KMS-11 (cell line): ENCODE data around the gene DAB2IP.

Experiments used
- H2AFZ ChIP-seq: fragments of 200-600 bp; sonication (generic); 2 replicates; pipeline ENCODE4 v1.6.1; 2016; ENCODE audit warnings: antibody characterized with exemption, mixed run types, low read depth
- H3K27ac ChIP-seq: fragments of 200-600 bp; sonication (generic); 2 replicates; pipeline ENCODE4 v1.6.1; 2016; ENCODE audit warnings: mild to moderate bottlenecking, mixed run types
- H3K27me3 ChIP-seq: fragments of 200-600 bp; sonication (generic); 2 replicates; pipeline ENCODE4 v1.6.1; 2017; ENCODE audit warnings: mild to moderate bottlenecking, low read depth, mixed run types, moderate library complexity; ENCODE audit not compliant: insufficient read depth
- H3K36me3 ChIP-seq: fragments of 200-600 bp; sonication (generic); 2 replicates; pipeline ENCODE4 v1.6.1; 2017; ENCODE audit warnings: mild to moderate bottlenecking, mixed run types; ENCODE audit not compliant: insufficient read depth
- H3K4me1 ChIP-seq: fragments of 200-600 bp; sonication (generic); 2 replicates; pipeline ENCODE4 v1.6.1; 2016; ENCODE audit warnings: mild to moderate bottlenecking, low read depth, mixed run types; ENCODE audit not compliant: poor library complexity, severe bottlenecking
- H3K4me2 ChIP-seq: fragments of 200-600 bp; sonication (generic); 2 replicates; pipeline ENCODE4 v1.7.0; 2016; ENCODE audit warnings: mild to moderate bottlenecking, mixed run types
- H3K4me3 ChIP-seq: fragments of 200-600 bp; sonication (generic); IDR thresholded peaks from 2 replicates; pipeline ENCODE4 v1.6.1; 2017; ENCODE audit warnings: low read depth, low read length, mixed read lengths; ENCODE audit not compliant: insufficient read depth
- H3K79me2 ChIP-seq: fragments of 200-600 bp; sonication (generic); 2 replicates; pipeline ENCODE4 v1.6.1; 2016; ENCODE audit warnings: low read depth, mixed run types; ENCODE audit not compliant: insufficient read depth
- H3K9ac ChIP-seq: fragments of 200-600 bp; sonication (generic); 2 replicates; pipeline ENCODE4 v1.6.1; 2016; ENCODE audit warnings: mild to moderate bottlenecking, mixed run types
- H4K20me1 ChIP-seq: fragments of 200-600 bp; sonication (generic); 2 replicates; pipeline ENCODE4 v1.6.1; 2016; ENCODE audit warnings: mild to moderate bottlenecking, mixed run types; ENCODE audit not compliant: insufficient read depth
- TF ChIP-seq, protein P1 (sequence below): fragments of 200-600 bp; sonication (generic); conservative IDR thresholded peaks from 2 replicates; pipeline ENCODE4 v1.6.1; 2017; ENCODE audit warnings: low read depth, mild to moderate bottlenecking, antibody characterized with exemption, low read length, moderate library complexity, mixed read lengths

Gene DAB2IP

DNA sequence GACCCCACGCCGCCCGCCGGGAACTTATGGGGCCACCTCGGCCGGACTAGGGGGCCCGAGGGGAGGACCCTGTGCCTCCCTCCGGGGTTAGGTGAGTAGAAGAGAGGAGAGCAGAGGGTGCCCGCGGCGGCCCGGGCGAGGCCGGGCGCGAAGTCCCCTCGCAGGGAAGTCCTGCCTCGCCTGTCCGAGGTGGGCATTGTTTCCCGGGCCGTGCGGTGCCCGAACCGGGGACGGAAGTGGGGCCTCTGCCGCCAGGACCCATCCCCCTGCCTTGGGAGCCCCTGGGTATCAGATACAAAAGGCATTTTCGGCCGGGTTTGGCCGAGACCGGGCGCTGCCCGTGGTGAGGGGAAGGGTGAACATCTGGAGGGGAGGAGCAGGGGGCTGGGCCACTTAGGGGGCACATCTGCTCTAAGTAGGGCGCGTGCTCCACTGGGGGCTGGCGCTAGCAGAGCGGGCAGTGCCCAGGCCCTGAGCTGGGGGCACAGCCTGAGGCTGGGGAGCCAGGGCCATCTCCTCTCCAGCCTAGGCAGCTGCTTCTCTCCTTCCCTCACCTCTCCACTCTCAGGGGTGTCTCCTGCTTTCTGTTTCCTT is 48.2 kb downstream of the DAB2IP start:
- Histone ChIP-seq H3K79me2 (no peaks in the 10 kb centered on the region), H3K4me2 (peak overlapping the region; percentile 89), H3K4me3 (no peak overlapping the region), H2AFZ (peak overlapping the region; percentile 81), H4K20me1 (no peaks in the 10 kb centered on the region), H3K27me3 (no peaks in the 10 kb centered on the region), H3K36me3 (no peaks in the 10 kb centered on the region), H3K9ac (peak overlapping the region; percentile 46; the same call in 1 of the 2 replicates), H3K27ac (no peak overlapping the region), H3K4me1 (no peaks in the 10 kb centered on the region)
- TF ChIP-seq, protein P1, sequence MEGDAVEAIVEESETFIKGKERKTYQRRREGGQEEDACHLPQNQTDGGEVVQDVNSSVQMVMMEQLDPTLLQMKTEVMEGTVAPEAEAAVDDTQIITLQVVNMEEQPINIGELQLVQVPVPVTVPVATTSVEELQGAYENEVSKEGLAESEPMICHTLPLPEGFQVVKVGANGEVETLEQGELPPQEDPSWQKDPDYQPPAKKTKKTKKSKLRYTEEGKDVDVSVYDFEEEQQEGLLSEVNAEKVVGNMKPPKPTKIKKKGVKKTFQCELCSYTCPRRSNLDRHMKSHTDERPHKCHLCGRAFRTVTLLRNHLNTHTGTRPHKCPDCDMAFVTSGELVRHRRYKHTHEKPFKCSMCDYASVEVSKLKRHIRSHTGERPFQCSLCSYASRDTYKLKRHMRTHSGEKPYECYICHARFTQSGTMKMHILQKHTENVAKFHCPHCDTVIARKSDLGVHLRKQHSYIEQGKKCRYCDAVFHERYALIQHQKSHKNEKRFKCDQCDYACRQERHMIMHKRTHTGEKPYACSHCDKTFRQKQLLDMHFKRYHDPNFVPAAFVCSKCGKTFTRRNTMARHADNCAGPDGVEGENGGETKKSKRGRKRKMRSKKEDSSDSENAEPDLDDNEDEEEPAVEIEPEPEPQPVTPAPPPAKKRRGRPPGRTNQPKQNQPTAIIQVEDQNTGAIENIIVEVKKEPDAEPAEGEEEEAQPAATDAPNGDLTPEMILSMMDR = no peak

DNA sequence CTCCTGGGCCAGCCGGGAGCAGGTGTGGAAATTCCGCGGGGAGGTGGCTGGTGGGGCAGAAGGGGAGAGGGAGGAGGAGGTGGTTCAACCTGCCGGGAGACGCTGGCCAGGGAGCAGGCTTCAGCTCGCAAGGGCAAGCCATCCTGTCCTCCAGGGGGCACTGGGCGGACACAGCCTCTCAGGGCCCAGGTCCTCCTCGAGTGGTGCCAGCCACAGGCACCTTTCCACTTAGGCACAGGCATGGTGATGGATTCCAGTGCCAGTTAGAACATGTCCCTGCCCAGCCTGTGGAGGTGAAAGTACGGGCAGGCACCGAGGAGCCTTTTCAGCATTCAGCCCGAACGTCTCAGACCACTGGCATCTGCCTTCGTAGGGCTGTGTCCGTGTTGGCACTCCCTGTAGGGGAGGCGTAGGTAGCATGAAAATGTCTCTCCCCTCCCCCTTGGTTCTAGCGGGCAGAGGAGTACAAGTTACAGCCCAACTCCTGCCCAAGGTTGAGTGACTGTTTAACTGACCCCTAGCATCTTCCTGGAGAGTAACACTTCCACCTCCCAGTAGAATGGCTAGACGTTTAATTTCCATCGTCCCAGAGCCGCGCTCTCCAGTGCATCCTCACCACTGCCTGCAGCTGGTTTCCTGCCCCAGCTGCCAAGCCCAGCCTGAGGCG is 48.9 kb downstream of the DAB2IP start:
- TF ChIP-seq, protein P1 = 0 out of 2 replicates have a peak, but pooled peaks have one; percentile 26
- H3K4me3 ChIP-seq = no peak overlapping the region
- peak overlapping the region; percentile 89 for H3K4me2 ChIP-seq
- peak overlapping the region; percentile 81; the same call in 1 of the 2 replicates for H2AFZ ChIP-seq
- no peaks in the 10 kb centered on the region for H3K27me3 ChIP-seq
- no peaks in the 10 kb centered on the region for H3K36me3 ChIP-seq
- H4K20me1 ChIP-seq = no peaks in the 10 kb centered on the region
- no peaks in the 10 kb centered on the region for H3K4me1 ChIP-seq
- H3K9ac ChIP-seq = peak overlapping the region; percentile 46; the same call in 1 of the 2 replicates
- no peaks in the 10 kb centered on the region for H3K79me2 ChIP-seq
- H3K27ac ChIP-seq = no peak overlapping the region

DNA sequence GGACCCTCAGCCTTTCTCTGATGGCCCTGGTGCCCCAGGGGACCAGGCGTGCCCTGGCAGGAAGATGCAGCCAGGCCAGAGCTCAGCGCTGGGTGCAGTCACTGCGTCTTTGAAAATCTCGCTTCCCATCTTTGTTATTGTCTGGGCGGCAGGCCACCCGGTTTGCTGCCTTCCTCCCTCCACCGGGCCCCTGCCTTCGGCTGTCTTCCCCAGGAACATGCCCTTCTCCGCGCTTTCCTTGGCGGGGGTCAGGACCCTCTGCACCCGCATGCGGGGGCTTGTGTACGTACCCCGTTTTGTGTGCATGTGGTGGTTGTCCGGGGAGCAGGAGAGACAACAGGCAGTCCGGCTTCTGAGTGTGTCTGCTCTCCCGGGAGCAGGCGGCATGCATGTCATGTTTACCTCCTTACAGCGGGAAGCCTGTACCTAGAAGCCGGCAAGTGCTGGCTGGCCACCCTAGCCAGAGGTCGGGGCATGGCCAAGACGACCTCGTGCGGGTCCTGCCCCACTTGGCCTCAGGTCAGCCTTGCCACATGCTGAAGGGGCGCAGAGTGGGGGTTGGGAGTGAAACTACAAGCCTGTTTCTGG is 49.5 kb downstream of the DAB2IP start:
- Histone ChIP-seq H3K4me2 (no peak overlapping the region), H4K20me1 (no peaks in the 10 kb centered on the region), H3K4me3 (no peak overlapping the region), H3K9ac (no peak overlapping the region), H3K27ac (no peak overlapping the region), H3K79me2 (0 out of 2 replicates have a peak, but pooled peaks cover 5% of the 10 kb centered on the region), H3K4me1 (peaks cover 1% of the 10 kb centered on the region), H3K36me3 (no peaks in the 10 kb centered on the region), H3K27me3 (no peaks in the 10 kb centered on the region), H2AFZ (no peak overlapping the region)
- TF ChIP-seq, protein P1 = no peak

DNA sequence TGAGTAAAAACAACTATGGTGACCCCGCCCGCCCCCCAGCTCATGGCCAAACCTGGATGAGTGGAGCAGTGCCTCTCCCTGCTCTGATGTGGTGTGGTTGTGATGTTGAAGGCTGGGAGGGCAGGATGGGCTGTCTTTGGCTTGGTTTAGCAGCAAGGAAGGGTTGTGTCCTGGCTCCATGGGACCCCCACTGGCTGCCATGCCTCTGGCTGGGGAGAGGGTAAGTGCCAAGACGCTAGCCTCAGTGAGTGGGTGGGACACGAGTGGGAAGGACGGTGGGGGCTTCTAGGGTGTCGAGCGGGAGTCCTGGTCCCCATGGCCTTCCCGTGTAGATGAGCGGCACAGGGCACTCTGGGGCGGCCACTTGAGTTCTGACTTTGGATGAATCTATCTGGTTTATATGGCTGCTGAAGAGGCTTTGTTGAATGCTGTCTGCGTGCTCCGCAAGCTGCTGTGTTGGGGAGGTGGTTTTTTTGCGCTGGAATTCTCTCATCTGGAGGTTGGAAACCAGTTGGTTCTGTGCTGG is 50.4 kb downstream of the DAB2IP start:
- no peak overlapping the region for H3K4me2 ChIP-seq
- TF ChIP-seq, protein P1 = no peak
- H3K4me3 ChIP-seq = no peak overlapping the region
- H3K27ac ChIP-seq = no peak overlapping the region
- no peaks in the 10 kb centered on the region for H3K36me3 ChIP-seq
- H2AFZ ChIP-seq = no peak overlapping the region
- H3K27me3 ChIP-seq = no peaks in the 10 kb centered on the region
- 0 out of 2 replicates have a peak, but pooled peaks cover 5% of the 10 kb centered on the region for H3K79me2 ChIP-seq
- no peak overlapping the region for H3K9ac ChIP-seq
- peaks cover 10% of the 10 kb centered on the region for H3K4me1 ChIP-seq
- no peaks in the 10 kb centered on the region for H4K20me1 ChIP-seq
